ENCODE results near the gene METTL13.

- TF ChIP-seq CTCF (conservative IDR thresholded peaks at IDR 0.05; ENCODE audit: low read depth, low read length) (no peak), EZH2 (IDR thresholded peaks at IDR 0.05; ENCODE audit: borderline replicate concordance, low read depth, low read length, poor library complexity, severe bottlenecking) (no peak)
These were observed 17.3 kb downstream of the METTL13 start for GRCh38 chr1:171798765-171799164.

All from A673 (cell line).